AG04450 (cell line): Measurements from ENCODE around the gene PTPRD. TPM values are rescaled to one million over a fixed set of nuclear protein-coding genes. Genes with fewer than 3 reads are reported as not detected.

Experiments
- CTCF ChIA-PET: fragments of 300-600, 350-600 bp; formaldehyde crosslinking; extraction: SDS; loops from one replicate; lab custom pipeline; 2022; ENCODE audit warnings: antibody characterized with exemption, inconsistent platforms; lab: Charles Lee
- POLR2A ChIA-PET: fragments of 350-600 bp; formaldehyde crosslinking; extraction: SDS; loops from one replicate; lab custom pipeline; 2021; ENCODE audit warnings: antibody characterized with exemption, inconsistent platforms; lab: Yijun Ruan, JAX
- DNase-seq: peaks from one replicate; pipeline ENCODE4 v3.0.0-alpha.2; 2011; ENCODE audit warnings: low read depth, low spot score
- H3K27ac ChIP-seq: one replicate; pipeline ENCODE4 v1.5.1; 2012; ENCODE audit warnings: low read depth, low read length, control low read depth
- H3K27me3 ChIP-seq: one replicate; pipeline ENCODE4 v1.6.0; 2012; ENCODE audit warnings: low read length; ENCODE audit not compliant: control insufficient read depth, insufficient read depth
- H3K4me3 ChIP-seq: 2 replicates; pipeline ENCODE4 v1.5.1; 2011; ENCODE audit warnings: mild to moderate bottlenecking, low read depth, low read length, control low read depth
- H3K9me3 ChIP-seq: 2 replicates; pipeline ENCODE4 v1.5.1; 2012; ENCODE audit warnings: low read length; ENCODE audit not compliant: control insufficient read depth, insufficient read depth
- CTCF ChIP-seq: IDR thresholded peaks from 2 replicates; pipeline ENCODE4 v1.5.1; 2011; ENCODE audit warnings: low read depth, low read length, control low read depth, inconsistent platforms
- polyA plus RNA-seq: library from polyadenylated mRNA; depleted of rRNA; stranded (reverse); fragments of >200 nt; gene quantifications from 2 replicates; pipeline ENCODE4 v1.2.3, GENCODE V29; 2011

PTPRD gene
- polyA plus RNA-seq, 1 experiment = 0.19 TPM

GRCh38 chr9:8430945-8431344, 2181.9 kb downstream of the PTPRD start:
- ChIA-PET CTCF (no interaction called here), POLR2A (no interaction called here)
- Histone ChIP-seq H3K27ac (no peak overlapping the region), H3K4me3 (no peak overlapping the region), H3K27me3 (no peaks in the 10 kb centered on the region), H3K9me3 (no peaks in the 10 kb centered on the region)
- DNase-seq = no peak
- no peak for TF ChIP-seq CTCF

GRCh38 chr9:8429768-8430167, 2183.0 kb downstream of the PTPRD start:
- Histone ChIP-seq H3K27me3 (no peaks in the 10 kb centered on the region), H3K27ac (no peak overlapping the region), H3K4me3 (no peak overlapping the region), H3K9me3 (no peaks in the 10 kb centered on the region)
- TF ChIP-seq CTCF = no peak
- CTCF ChIA-PET = no interaction called here
- POLR2A ChIA-PET = no interaction called here
- no peak for DNase-seq

GRCh38 chr9:8429157-8429556, 2183.6 kb downstream of the PTPRD start:
- H3K27ac ChIP-seq = no peak overlapping the region
- H3K4me3 ChIP-seq = no peak overlapping the region
- TF ChIP-seq CTCF = no peak
- no peak for DNase-seq
- ChIA-PET POLR2A (no interaction called here), CTCF (no interaction called here)
- H3K27me3 ChIP-seq = no peaks in the 10 kb centered on the region
- no peaks in the 10 kb centered on the region for H3K9me3 ChIP-seq

- POLR2A ChIA-PET = no interaction called here
- H3K27ac ChIP-seq = no peak overlapping the region
- TF ChIP-seq CTCF = no peak
These were observed 2184.4 kb downstream of the PTPRD start for GRCh38 chr9:8428389-8428788.

GRCh38 chr9:8424786-8425410, 2187.9 kb downstream of the PTPRD start:
- no peaks in the 10 kb centered on the region for H3K9me3 ChIP-seq
- ChIA-PET CTCF (no interaction called here), POLR2A (no interaction called here)
- H3K27me3 ChIP-seq = no peaks in the 10 kb centered on the region
- no peak overlapping the region for H3K4me3 ChIP-seq
- no peak for DNase-seq
- TF ChIP-seq CTCF = no peak
- no peak overlapping the region for H3K27ac ChIP-seq

More at GRCh38 chr9:8428389-8428788, 2184.4 kb downstream of the PTPRD start:
- Histone ChIP-seq H3K27me3 (no peaks in the 10 kb centered on the region), H3K9me3 (no peaks in the 10 kb centered on the region), H3K4me3 (no peak overlapping the region)
- DNase-seq = no peak
- CTCF ChIA-PET = no interaction called here
